Measurements from ENCODE around the gene CITED1.

Gene CITED1

GRCh38 chrX:72308566-72309296 is 3.0 kb upstream of the CITED1 start:
- peak; percentile 35 for DNase-seq

- no peak for DNase-seq
These were observed 2.5 kb upstream of the CITED1 start for GRCh38 chrX:72308209-72308565.

GRCh38 chrX:72307646-72308051 is 1.9 kb upstream of the CITED1 start:
- peak; percentile 21 for DNase-seq

- peak; percentile 31 for DNase-seq
These were observed 1.3 kb upstream of the CITED1 start for GRCh38 chrX:72306851-72307645.

GRCh38 chrX:72306085-72306801 is 529 bp upstream of the CITED1 start:
- no peak for DNase-seq

- no peak for DNase-seq
These were observed 837 bp downstream of the CITED1 start for GRCh38 chrX:72304877-72305276.

GRCh38 chrX:72301781-72302180 is 3.9 kb downstream of the CITED1 start:
- DNase-seq: no peak

GRCh38 chrX:72299891-72300630 is 5.7 kb downstream of the CITED1 start:
- no peak for DNase-seq

- DNase-seq: no peak
These were observed 7.6 kb downstream of the CITED1 start for GRCh38 chrX:72297953-72298730.

GRCh38 chrX:72296991-72297390 is 8.7 kb downstream of the CITED1 start:
- no peak for DNase-seq

GRCh38 chrX:72295745-72296144 is 10.0 kb downstream of the CITED1 start:
- DNase-seq: no peak

GRCh38 chrX:72294497-72294896 is 11.2 kb downstream of the CITED1 start:
- DNase-seq: no peak

- no peak for DNase-seq
These were observed 23.4 kb downstream of the CITED1 start for GRCh38 chrX:72282302-72282701.

GRCh38 chrX:72280321-72280845 is 25.3 kb downstream of the CITED1 start:
- no peak for DNase-seq

- DNase-seq: no peak
These were observed 29.2 kb downstream of the CITED1 start for GRCh38 chrX:72276478-72276953.

- no peak for DNase-seq
These were observed 31.2 kb downstream of the CITED1 start for GRCh38 chrX:72274526-72274925.

GRCh38 chrX:72273718-72274117 is 32.0 kb downstream of the CITED1 start:
- peak; percentile 37 for DNase-seq

- no peak for DNase-seq
These were observed 32.8 kb downstream of the CITED1 start for GRCh38 chrX:72272868-72273267.

GRCh38 chrX:72271812-72272211 is 33.9 kb downstream of the CITED1 start:
- DNase-seq: no peak

GRCh38 chrX:72271091-72271788 is 34.5 kb downstream of the CITED1 start:
- DNase-seq: no peak

GRCh38 chrX:72270316-72270866 is 35.3 kb downstream of the CITED1 start:
- DNase-seq: no peak
